GM18517 (cell line): Measurements from ENCODE around the gene UPK1A.
"Not testable (repeated sequence)": the region's sequence is repeated elsewhere in the genome, so short reads cannot be mapped to it uniquely, and the experiment has no call there.

Experiments used
- ATAC-seq: cut with Tn5 transposase; IDR thresholded peaks from one replicate; pipeline ENCODE4 v1.9.1; 2021; ENCODE audit warnings: mild to moderate bottlenecking, moderate library complexity; ENCODE audit not compliant: unreplicated experiment

The UPK1A gene

DNA sequence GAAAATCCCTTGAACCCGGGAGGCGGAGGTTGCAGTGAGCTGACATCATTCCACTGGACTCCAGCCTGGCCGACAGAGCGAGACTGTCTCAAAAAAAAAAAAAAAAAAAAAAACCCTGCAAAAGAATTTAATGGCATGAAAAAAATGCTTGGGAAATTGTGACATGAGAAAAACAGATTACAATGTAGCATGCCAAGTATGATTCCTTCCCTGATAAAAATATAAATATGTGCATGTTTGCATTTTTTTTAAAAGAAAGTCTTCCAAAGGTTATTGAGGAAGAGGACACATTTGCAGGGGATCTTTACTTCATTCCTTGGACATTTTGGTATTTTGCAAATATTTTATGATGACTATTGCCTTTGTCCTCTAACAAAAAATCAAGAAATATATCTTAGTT, 23.5 kb downstream of the UPK1A start:
- ATAC-seq: no peak

DNA sequence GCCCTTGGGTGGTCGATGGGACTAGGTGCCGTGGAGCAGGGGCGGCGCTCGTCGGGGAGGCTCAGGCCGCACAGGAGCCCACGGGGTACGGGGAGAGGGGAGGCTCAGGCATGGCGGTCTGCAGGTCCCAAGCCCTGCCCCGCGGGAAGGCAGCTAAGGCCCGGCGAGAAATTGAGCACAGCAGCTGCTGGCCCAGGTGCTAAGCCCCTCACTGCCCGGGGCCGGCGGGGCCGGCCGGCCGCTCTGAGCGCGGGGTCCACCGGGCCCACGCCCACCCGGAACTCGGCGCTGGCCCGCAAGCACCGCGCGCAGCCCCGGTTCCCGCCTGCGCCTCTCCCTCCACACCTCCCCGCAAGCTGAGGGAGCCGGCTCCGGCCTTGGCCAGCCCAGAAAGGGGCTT, 24.8 kb downstream of the UPK1A start:
- ATAC-seq: not testable (repeated sequence)

DNA sequence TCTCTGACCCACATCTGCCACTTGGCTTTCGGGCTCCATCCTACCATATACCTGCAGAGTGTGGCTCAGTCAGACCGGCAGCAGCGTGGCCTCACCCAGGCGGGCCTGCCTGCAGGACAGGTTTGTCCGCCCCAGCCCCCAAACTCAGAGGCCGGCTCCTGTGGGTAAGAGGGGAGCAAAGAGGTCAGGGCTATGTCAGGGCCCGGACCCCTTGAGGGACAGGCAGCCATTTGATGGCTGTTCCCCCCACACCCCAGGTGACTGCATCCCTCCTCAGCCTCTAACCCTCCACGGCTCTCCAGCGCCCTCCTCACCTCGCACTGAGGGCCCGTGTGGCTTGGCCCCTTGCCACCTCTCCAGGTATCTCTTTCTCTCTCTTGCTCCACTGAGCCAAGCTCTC, 25.7 kb downstream of the UPK1A start:
- no peak for ATAC-seq

DNA sequence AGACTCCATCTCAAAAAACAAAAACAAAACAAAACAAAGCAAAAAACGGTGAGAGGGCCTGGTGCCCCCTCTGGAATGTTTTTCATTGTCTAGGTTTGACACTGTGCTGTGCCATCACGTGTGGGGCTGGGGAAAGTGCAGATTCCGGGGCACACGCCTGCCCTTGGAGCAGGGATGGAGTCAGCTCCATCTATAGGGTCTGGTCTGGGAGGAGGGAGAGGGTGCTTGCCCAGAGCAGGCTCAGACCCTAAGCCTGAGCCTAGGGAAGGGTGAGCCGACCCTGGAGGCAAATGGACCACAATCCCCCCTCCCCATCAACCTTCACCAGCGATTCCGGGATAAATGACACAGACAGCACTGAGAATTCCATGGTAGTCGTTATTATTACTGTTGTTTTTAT, 27.1 kb downstream of the UPK1A start:
- peak; percentile 13 for ATAC-seq

DNA sequence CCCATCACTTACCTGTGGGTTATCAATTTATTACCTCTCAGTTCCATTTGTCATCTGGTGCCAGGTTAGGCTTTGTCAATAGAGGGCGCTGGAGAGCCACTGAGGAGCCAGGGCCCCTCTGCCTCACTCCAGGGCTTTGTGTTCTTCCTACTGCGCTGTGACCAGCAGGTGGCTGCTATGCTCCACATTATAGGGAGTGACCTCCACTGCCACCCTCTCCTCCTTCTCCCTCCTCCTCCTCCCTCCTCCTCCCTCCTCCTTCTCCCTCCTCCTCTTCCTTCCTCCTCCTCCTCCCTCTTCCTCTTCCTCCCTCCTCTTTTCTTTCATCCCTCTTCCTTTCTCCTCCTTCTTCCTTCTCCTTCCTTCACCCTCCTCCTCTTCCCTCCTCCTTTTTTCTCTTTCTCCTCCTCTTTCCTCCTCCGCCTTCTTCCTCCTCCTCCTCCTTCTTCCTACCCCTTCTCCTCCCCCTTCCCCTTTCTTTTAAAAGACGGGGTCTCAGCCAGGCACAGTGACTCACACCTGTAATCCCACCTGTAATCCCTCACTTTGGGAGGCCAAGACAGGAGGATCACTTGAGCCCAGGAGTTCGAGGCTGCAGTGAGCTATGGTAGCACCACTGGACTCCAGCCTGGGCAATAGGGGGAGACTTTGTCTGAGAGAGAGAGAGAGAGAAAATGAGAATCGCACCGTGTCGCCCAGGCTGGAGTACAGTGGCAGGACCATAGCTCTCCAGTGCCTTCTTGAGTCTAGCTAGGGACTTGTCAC, 27.7 kb downstream of the UPK1A start:
- ATAC-seq: peak; percentile 87

DNA sequence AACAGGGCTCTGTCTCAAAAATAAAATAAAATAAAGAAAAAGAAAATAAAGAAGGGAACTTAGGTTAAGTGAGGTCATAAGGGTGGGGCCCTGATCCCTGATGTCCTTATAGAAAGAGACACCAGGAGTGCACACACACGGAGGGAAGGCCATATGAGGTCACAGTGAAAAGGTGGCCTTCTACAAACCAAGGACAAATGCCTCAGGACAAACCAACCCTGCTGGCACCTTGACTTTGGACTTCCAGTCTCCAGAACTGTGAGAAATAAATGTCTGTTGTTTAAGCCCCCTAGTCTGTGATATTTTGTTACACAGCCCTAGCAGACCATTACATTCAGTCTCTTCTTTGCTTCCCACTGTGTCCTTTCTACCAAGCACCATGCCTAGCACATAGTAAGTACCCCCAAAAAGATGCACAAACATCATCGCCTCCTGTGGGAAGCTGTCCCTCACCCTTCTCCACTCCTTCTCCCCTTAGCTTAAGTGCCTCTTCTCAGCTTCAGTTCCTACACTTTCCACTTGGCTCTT, 29.6 kb downstream of the UPK1A start:
- no peak for ATAC-seq

DNA sequence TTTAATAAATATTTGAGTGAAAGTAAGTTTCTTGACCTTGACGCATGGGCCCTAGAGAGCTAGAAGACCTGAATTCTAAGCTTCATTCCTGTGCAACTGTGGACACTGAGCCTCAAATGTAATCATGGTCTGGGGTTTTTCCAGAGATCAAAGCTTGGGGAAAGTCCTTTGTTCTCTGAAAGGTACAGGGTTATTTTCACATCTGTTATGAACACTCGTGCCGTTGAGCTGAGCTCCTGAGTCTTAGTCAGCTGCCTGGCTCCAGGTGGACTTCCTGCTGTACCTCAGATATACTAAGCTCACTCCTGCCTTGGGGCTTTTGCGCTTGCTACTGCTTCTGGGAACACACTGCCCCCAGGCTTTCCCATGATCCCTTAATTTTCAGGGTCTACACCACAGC, 30.5 kb downstream of the UPK1A start:
- no peak for ATAC-seq

DNA sequence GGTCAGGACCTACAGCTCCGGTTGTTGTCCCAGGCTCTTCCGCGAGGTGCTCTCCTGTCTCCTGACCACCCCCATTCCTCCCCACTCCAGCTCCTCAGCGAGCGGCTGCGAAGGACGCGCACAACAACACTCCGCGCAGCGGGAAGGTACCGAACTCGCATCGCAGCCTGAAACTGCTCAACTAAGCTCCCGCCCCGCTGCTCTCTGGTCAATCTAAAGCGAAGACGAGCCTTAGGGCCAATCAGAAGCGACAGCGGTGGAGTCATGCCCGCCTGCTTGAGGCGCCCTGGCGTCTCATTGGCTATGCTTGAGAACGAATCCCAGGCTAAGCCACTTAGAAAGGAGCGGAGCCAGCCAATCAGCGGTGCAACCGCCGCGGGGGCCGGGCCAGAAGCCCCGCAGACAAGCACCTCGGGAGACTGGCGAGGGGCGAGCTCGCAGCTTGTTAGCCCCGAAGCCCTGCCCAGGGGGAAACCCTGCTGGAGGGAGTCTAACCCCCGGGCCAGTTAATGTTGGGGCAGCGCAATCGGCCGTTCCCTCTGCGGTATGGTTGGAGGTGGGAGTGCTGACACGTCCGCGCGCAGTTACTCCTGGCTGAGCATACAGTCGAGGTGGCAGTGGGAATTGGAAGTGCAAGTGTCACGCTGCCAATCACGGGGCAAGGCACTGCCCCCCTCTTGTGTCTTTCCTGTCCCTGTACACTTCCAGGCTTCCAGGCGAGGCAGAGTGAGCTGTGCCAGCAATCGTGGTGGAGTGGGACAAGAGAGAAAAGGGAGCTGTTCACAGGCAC, 36.1 kb downstream of the UPK1A start:
- peak; percentile 96 for ATAC-seq

DNA sequence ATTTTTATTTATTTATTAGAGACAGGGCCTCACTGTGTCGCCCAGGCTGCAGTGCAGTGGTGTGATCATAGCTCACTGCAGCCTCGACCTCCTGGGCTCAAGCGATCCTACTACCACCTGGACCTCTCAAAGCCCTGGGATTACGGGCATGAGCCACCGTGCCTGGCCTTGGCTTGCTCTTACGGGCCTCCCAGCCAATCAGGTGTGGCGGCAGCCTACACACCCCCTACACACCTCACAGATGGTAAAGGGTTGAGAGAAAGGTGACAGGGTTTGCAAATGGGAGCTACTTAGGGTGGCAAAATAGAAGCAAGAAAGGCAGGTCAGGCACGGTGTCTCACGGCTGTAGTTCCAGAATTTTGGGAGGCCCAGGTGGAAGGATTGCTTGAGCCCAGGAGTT, 37.0 kb downstream of the UPK1A start:
- ATAC-seq: no peak

DNA sequence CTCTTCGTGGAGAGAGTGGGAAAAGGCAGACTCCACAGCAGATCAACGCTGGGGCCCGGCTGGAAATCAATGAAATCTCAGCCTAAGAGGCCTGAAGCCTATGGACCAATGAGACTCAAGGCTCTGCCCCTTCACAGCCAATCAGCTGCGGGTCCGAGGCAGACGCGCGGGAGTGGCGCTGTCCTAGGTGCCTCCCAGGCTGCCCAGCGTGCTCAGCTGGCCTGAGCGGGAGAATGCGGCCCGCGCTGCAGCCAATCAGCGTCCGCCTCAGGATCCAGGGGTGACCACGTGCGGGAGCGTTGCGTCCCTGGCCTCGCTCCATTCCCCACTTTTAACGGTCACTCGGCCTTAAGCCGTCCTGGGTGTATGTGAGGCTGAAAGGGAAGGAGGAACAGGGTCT, 37.9 kb downstream of the UPK1A start, which contains the start of gene ZBTB32:
Gene ZBTB32, plus strand, starts transcription at position 341 of the 400 bp plus-strand sequence. CDS start 10,069 bp downstream, outside the sequence.
- ATAC-seq: no peak

DNA sequence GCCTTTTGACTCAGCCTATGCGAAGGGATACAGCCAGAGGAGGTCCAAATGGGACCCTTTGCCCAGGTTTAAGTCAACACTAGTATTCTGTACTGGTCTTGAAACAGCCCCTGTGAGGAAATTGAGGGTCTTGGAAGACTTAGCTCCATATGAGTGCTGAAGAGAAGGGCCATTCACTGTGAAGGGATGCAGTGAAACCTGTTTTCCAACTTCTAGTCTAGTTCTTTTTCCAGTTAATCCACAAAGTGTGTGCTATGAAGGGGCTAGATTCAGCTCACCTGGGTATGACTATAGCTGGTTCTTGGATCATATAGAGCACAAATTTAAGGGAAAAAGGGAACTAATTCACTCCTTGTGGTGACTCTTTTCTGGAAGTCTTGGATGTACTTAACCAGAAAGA, 42.1 kb downstream of the UPK1A start:
- no peak for ATAC-seq

DNA sequence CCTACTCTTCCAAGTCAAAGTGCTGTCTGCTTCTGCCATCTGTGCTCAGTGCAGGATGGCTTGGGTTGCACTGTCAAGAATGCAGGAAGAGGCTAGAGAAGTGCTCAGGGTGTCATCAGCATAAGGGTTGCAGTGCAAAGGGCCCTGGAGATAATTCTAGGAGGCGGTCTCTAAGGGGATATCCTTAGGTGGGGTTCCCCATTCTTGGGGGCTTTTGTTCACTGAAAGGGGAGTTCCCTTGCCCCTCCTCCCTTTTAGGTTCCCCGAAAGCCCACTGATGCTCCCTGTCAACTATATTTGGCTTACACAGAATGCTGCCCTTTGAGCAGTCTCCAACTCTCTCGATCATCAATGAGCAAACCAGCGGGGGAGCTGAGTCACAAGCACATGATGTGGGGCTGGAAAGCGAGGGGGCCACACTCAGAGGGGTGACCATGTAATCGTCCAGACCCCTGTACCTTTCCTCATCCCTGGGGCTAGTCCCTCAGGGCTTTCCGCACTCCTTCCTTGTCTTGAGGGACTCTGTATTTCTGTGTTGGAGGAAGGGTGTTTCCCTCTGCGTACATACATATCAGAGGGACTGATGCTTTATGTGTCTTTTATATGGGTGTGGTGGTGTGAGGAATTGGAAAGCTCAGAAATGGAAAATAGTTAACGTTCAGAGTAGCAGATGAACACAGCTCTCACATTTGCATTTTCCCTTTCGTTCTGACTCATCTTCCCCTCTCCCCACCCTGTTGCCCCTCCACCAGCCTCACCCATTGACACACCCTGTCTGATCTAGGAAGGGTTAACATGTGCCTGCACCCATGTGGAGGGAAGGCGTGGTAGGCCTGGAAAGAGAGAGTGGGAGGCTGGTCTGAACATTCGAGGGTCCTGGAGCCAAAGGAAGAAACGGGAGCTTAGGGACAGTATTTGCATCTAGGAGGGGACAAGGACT, 44.7 kb downstream of the UPK1A start:
- ATAC-seq: peak; percentile 36

DNA sequence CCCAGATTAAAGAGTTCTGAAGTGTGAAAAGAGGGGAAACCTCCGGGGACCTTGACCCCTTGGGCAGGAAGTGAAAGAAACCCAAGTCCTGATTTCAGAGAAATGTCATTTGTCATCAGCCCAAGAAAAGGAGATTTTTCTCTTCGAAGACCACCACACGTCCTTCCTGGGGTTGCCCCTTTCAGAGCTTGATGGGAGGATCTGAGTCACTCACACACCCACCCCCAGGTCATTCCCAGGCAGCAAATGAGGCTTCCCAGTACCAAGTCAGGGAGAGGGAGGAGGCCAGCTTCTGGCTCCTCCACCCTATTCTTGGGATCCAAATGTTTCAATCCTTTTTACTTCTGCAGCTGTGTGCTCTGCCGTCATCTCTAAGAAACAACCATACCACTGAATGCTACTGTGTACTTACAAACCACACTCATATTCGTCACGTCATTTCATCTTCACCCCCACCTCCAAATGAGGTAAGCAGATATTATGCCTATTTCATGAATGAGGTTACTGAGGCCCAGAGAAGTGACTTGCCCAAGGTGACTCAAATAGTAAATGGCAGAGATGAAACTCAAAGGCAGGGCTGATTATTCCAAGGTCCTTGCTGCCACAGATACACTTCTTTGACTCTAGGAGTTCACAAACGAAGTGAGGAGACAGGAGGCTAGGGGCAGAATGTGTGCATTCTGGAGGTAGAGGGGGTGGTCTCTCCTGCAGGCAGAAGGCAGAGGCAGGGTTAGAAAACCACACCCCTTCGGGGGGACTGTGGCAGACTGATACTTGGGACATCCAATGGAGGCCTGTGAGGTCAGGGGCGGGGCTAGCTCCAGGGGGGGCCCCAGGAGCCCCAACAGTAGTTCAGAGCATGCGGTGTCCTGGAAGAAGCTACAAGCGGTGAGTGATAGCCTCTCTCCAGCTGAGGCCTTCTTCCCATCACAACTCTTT, 46.5 kb downstream of the UPK1A start:
- ATAC-seq: no peak

DNA sequence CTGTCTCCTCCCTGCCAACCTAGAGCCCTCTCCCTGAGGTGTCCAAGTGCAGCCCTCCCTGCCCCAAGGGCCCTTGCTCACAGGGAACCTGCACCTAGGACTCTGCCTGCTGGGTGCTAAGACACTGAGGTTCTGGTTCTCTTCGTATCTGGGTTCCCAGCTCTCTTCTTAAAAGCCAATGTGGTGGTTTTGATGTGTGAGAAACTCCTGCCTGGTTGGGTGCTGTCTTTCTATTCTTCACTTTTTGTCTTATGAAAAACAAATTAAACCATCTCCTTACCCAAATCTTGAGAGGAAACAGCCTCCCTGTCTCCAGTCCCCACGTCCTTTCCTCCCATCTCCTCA, 47.2 kb downstream of the UPK1A start:
- ATAC-seq: no peak

DNA sequence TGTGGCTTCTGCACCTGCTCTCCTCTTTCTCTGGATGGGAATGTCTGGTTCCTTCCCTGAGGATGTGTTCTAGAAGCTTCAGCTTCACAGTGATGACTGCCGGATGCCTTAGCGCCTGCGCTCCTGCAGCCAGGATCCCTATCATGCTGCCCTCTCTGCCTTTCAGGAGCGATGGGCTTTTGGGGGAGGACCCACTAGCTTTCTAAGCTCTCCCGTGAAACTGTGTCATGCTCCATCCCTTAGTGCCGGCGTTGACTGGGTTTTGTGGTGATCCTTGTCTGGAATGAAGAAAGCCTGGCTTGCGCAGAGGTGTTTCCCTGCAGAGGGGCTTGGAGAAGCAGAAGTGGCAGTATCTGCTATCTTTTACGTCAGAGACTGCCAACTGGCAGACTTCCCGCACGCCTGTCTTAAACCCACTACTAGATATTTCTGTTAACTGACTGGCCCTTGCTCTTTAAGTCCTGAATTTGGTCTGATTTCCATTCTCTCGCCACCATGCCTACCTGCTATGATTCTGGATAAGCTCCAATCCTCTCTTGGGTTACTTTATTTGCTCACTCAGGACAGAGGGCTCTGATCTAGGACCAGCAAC, 47.7 kb downstream of the UPK1A start:
- no peak for ATAC-seq

DNA sequence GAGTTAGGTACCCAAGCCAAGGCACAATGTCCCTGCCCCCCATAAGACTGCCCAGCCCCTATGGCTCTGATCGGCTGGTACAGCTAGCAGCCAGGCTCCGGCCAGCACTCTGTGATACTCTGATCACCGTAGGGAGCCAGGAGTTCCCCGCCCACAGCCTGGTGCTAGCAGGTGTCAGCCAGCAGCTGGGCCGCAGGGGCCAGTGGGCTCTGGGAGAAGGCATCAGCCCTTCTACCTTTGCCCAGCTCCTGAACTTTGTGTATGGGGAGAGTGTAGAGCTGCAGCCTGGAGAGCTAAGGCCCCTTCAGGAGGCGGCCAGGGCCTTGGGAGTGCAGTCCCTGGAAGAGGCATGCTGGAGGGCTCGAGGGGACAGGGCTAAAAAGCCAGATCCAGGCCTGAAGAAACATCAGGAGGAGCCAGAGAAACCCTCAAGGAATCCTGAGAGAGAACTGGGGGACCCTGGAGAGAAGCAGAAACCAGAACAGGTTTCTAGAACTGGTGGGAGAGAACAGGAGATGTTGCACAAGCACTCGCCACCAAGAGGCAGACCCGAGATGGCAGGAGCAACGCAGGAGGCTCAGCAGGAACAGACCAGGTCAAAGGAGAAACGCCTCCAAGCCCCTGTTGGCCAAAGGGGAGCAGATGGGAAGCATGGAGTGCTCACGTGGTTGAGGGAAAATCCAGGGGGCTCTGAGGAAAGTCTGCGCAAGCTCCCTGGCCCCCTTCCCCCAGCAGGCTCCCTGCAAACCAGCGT, 48.5 kb downstream of the UPK1A start:
- no peak for ATAC-seq

DNA sequence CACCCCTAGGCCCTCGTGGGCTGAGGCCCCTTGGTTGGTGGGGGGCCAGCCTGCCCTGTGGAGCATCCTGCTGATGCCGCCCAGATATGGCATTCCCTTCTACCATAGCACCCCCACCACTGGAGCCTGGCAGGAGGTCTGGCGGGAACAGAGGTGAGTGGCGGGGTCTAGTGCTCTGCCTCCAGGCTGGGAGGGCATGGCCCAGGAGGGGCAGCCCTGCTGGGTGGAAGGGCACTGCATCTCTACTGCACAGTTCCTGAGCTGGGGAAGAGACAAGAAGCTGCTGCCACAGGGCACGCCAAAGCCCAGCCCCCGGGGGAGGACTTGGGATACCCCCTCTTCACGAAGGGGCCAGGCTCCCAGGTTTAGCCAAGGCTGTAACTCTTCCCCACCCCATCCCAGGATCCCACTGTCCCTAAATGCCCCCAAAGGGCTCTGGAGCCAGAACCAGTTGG, 49.1 kb downstream of the UPK1A start:
- no peak for ATAC-seq

DNA sequence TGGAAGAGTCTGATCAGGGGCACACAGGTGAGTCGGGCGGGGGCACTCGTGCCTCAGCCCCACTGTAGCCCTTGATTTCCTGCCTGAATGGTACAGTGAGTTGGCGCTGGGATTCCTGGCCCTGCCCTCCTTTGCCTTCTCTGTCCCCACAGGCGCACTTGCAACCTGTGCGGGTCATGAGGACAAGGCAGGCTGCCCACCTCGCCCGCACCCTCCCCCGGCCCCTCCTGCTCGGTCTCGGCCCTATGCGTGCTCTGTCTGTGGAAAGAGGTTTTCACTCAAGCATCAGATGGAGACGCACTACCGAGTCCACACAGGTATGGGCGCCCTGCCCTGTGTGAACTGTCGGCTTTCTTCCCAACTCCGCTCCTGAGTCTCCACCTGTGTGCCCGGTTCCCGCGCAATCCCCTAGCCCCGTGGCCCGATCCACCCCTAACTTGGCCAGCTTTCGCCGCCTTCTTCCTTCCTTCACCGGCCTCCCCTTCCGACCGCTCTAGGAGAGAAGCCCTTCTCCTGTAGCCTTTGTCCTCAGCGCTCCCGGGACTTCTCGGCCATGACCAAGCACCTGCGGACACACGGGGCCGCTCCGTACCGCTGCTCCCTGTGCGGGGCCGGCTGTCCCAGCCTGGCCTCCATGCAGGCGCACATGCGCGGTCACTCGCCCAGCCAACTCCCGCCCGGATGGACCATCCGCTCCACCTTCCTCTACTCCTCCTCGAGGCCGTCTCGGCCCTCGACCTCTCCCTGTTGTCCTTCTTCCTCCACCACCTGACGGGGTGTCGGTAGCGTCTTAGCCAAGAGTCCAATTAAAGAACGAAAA, 49.9 kb downstream of the UPK1A start:
- peak; percentile 4 for ATAC-seq
